Tibial artery (tissue), 4 donors: ENCODE measurements around the gene VPS37C.

ENCODE experiments used
- DNase-seq, 2 donors: peaks; one replicate each; pipeline ENCODE4 v3.0.0-alpha.2; 2019
- H3K27ac ChIP-seq, 2 donors: fragments of 200-600 bp; sonication (generic) in 1 of 2; 1 replicate in 1 of 2; 2 replicates in 1 of 2; pipeline ENCODE4 v1.5.1; 2018 to 2019; ENCODE audit warnings: mild to moderate bottlenecking in 1 of 2
- H3K27me3 ChIP-seq, 2 donors: fragments of 200-600 bp; sonication (generic) in 1 of 2; one replicate each; pipeline versions ENCODE4 v1.5.1 to v1.6.0; 2016 to 2019
- H3K36me3 ChIP-seq, 3 donors: fragments of 200-600 bp; sonication (generic) in 2 of 3; one replicate each; pipeline ENCODE4 v1.5.1; 2016 to 2019; ENCODE audit warnings: mild to moderate bottlenecking in 2 of 3
- H3K4me1 ChIP-seq, 4 donors: fragments of 200-600 bp; sonication (generic) in 2 of 4; 1 replicate in 3 of 4; 2 replicates in 1 of 4; pipeline ENCODE4 v1.5.1; 2016 to 2019
- H3K4me3 ChIP-seq, 2 donors: fragments of 200-600 bp; sonication (generic) in 1 of 2; 1 replicate in 1 of 2; 2 replicates in 1 of 2; pipeline ENCODE4 v1.5.1; 2018 to 2019; ENCODE audit warnings: mild to moderate bottlenecking in 2 of 2
- H3K9me3 ChIP-seq, 3 donors: fragments of 200-600 bp; sonication (generic) in 1 of 3; one replicate each; pipeline ENCODE4 v1.5.1; 2016 to 2019
- intact Hi-C: fragments of 100-400 bp; cut with DNase I; formaldehyde crosslinking; loops from one replicate; pipeline ENCODE4 v1.15.0; 2023; ENCODE audit warnings: low total_unique reads
- TF ChIP-seq, protein P1 (sequence below), 2 experiments: fragments of 200-600 bp in 1 of 2; fragments of 450-650 bp in 1 of 2; IDR thresholded peaks; one replicate each; pipeline ENCODE4 v1.5.1; 2017 to 2019; ENCODE audit warnings: antibody characterized with exemption in 2 of 2, mild to moderate bottlenecking in 1 of 2, moderate library complexity in 1 of 2

Gene VPS37C

GRCh38 chr11:61154528-61154927, 6.7 kb downstream of the VPS37C start:
- no peak overlapping the region for H3K4me3 ChIP-seq
- no peaks in the 10 kb centered on the region for H3K27me3 ChIP-seq
- intact Hi-C loops = no loop called here
- H3K9me3 ChIP-seq = no peaks in the 10 kb centered on the region
- H3K36me3 ChIP-seq = no peaks in the 10 kb centered on the region
- DNase-seq = no peak
- TF ChIP-seq, protein P1, sequence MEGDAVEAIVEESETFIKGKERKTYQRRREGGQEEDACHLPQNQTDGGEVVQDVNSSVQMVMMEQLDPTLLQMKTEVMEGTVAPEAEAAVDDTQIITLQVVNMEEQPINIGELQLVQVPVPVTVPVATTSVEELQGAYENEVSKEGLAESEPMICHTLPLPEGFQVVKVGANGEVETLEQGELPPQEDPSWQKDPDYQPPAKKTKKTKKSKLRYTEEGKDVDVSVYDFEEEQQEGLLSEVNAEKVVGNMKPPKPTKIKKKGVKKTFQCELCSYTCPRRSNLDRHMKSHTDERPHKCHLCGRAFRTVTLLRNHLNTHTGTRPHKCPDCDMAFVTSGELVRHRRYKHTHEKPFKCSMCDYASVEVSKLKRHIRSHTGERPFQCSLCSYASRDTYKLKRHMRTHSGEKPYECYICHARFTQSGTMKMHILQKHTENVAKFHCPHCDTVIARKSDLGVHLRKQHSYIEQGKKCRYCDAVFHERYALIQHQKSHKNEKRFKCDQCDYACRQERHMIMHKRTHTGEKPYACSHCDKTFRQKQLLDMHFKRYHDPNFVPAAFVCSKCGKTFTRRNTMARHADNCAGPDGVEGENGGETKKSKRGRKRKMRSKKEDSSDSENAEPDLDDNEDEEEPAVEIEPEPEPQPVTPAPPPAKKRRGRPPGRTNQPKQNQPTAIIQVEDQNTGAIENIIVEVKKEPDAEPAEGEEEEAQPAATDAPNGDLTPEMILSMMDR (IDR thresholded peaks at IDR 0.05) = no peak
- H3K4me1 ChIP-seq = peaks cover 0 to 62% (median 52%) of the 10 kb centered on the region in 4 donors
- peak overlapping the region in 1 of 2 donors; percentile 84 for H3K27ac ChIP-seq

DNA sequence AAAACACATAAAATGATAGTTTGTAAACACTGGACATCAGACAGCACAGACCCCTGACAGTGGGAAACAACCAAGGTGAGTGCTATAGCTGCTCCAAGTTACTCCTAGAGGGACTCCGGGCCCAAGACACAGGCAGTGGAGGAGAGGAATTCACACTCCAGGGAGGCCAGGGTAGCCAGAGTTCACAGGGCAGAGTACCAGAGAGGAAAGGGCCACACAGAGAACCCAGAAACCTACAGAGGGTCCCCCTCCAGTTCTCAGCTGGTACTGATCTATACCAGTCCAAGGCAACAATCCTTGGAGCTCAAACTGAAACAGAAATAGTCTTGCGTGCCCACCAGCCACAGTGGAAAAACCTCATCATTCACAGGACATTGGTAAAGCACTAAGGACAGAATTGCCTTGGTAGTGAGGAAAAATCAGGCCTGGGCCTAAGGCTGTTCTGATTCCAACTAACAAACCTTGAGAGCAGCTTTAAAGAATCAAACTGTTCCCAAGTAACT, 7.6 kb downstream of the VPS37C start:
- H3K36me3 ChIP-seq = no peaks in the 10 kb centered on the region

GRCh38 chr11:61152816-61153592, 8.2 kb downstream of the VPS37C start:
- H3K36me3 ChIP-seq = no peaks in the 10 kb centered on the region
- no peaks in the 10 kb centered on the region for H3K9me3 ChIP-seq
- DNase-seq = peak in 1 of 2 donors; percentile 59
- peak overlapping the region; percentile 78 to 84 for H3K27ac ChIP-seq
- peaks cover 0 to 56% (median 46%) of the 10 kb centered on the region in 4 donors for H3K4me1 ChIP-seq
- H3K4me3 ChIP-seq = no peak overlapping the region
- TF ChIP-seq, protein P1 (IDR thresholded peaks at IDR 0.05) = no peak
- intact Hi-C loops = no loop called here
- no peaks in the 10 kb centered on the region for H3K27me3 ChIP-seq

More for the DNA sequence above, 7.6 kb downstream of the VPS37C start:
- peak overlapping the region; percentile 78 to 84 for H3K27ac ChIP-seq
- peak in 1 of 2 donors; percentile 55 for DNase-seq
- H3K27me3 ChIP-seq = no peaks in the 10 kb centered on the region
- intact Hi-C loops = no loop called here
- no peaks in the 10 kb centered on the region for H3K9me3 ChIP-seq
- peaks cover 0 to 57% (median 49%) of the 10 kb centered on the region in 4 donors for H3K4me1 ChIP-seq
- TF ChIP-seq, protein P1 (IDR thresholded peaks at IDR 0.05) = no peak
- H3K4me3 ChIP-seq = no peak overlapping the region

GRCh38 chr11:61151545-61152252, 9.5 kb downstream of the VPS37C start:
- no peak for DNase-seq
- H3K36me3 ChIP-seq = no peaks in the 10 kb centered on the region
- intact Hi-C loops = no loop called here
- H3K9me3 ChIP-seq = no peaks in the 10 kb centered on the region
- TF ChIP-seq, protein P1 (IDR thresholded peaks at IDR 0.05) = no peak
- peaks cover 0 to 69% (median 51%) of the 10 kb centered on the region in 4 donors for H3K4me1 ChIP-seq
- H3K4me3 ChIP-seq = no peak overlapping the region
- H3K27ac ChIP-seq = peak overlapping the region; percentile 78 to 84
- no peaks in the 10 kb centered on the region for H3K27me3 ChIP-seq

GRCh38 chr11:61150706-61151544, 10.3 kb downstream of the VPS37C start:
- TF ChIP-seq, protein P1 (IDR thresholded peaks at IDR 0.05) = no peak
- intact Hi-C loops = no loop called here
- Histone ChIP-seq H3K4me3 (no peak overlapping the region), H3K36me3 (peaks cover 0 to 5% (median 0%) of the 10 kb centered on the region in 3 donors), H3K9me3 (no peaks in the 10 kb centered on the region), H3K4me1 (peaks cover 0 to 74% (median 54%) of the 10 kb centered on the region in 4 donors), H3K27me3 (no peaks in the 10 kb centered on the region), H3K27ac (peak overlapping the region; percentile 78 to 84)
- DNase-seq = peak in 1 of 2 donors; percentile 43
